ENCODE data around the gene OLFML2A. TPM values are rescaled to one million over a fixed set of nuclear protein-coding genes. Genes with fewer than 3 reads are reported as not detected.

The OLFML2A gene
- total and polyA plus RNA-seq, 2 of the 4 experiments (the other 2 are of a cell fraction): 2.0 to 5.9 TPM

GRCh38 chr9:124749284-124749683, 27.6 kb upstream of the OLFML2A start:
- Histone ChIP-seq H2BK20ac (ENCODE audit: low read depth, low read length) (0 out of 2 replicates have a peak overlapping the region, but pooled peaks have one; percentile 36), H4K20me1 (ENCODE audit: insufficient read depth, low read length) (peaks cover 5% of the 10 kb centered on the region; the same call in 1 of the 2 replicates), H4K5ac (ENCODE audit: low read depth, low read length) (peak overlapping the region; percentile 31; the same call in 1 of the 2 replicates), H2AK5ac (ENCODE audit: low read depth, low read length) (no peak overlapping the region), H3K36me3 (ENCODE audit: control insufficient read depth, insufficient read depth, low read length) (no peaks in the 10 kb centered on the region), H2BK15ac (ENCODE audit: low read depth, low read length) (no peak overlapping the region), H3K27ac (ENCODE audit: insufficient read depth, low read length) (peak overlapping the region; percentile 41; the same call in 1 of the 2 replicates), H3K4me3 (ENCODE audit: insufficient read depth, low read depth, low read length) (no peak overlapping the region), H3K9me1 (ENCODE audit: insufficient read depth, low read length) (no peaks in the 10 kb centered on the region; the same call in none of the 2 replicates), H3K9ac (ENCODE audit: low read depth, low read length) (no peak overlapping the region), H3K79me1 (ENCODE audit: low read depth in 1 of 2, low read length in 2 of 2) (no peaks in the 10 kb centered on the region), H4K91ac (ENCODE audit: insufficient read depth, low read depth, low read length) (0 out of 2 replicates have a peak overlapping the region, but pooled peaks have one; percentile 1), H3K14ac (replicated peaks; ENCODE audit: low read depth, low read length) (peak overlapping the region; percentile 56), H3K4me1 (ENCODE audit: control insufficient read depth, insufficient read depth, low read length) (peaks cover 10% of the 10 kb centered on the region), H3K9me3 (ENCODE audit: control insufficient read depth, insufficient read depth, low read length) (no peaks in the 10 kb centered on the region), H2AK9ac (replicated peaks; ENCODE audit: low read depth, low read length, poor library complexity) (no peak overlapping the region), H2BK120ac (ENCODE audit: low read depth, low read length) (0 out of 2 replicates have a peak overlapping the region, but pooled peaks have one; percentile 7), H3K56ac (ENCODE audit: extremely low read depth, insufficient read depth, low read length) (no peak overlapping the region), H3K18ac (ENCODE audit: low read depth, low read length) (peak overlapping the region; percentile 69; the same call in 1 of the 2 replicates), H3K4ac (ENCODE audit: low read depth, low read length) (0 out of 2 replicates have a peak overlapping the region, but pooled peaks have one; percentile 7), H3K27me3 (ENCODE audit: control insufficient read depth, insufficient read depth, low read length) (no peaks in the 10 kb centered on the region; the same call in 1 of the 2 replicates), H2AFZ (replicated peaks; ENCODE audit: low read length, poor library complexity) (no peak overlapping the region), H4K8ac (ENCODE audit: low read depth in 2 of 2, low read length in 2 of 2) (peak overlapping the region in 1 of 2 experiments; percentile 42; a peak in 1 of 4 replicates), H3K23ac (ENCODE audit: low read depth, low read length) (0 out of 2 replicates have a peak overlapping the region, but pooled peaks have one; percentile 37), H2BK5ac (ENCODE audit: low read depth, low read length, poor library complexity, severe bottlenecking) (peak overlapping the region; percentile 64), H3K4me2 (ENCODE audit: low read depth, low read length) (peak overlapping the region; percentile 48; the same call in 1 of the 2 replicates)
- WGBS, 2 experiments (ENCODE audit: extremely low coverage in 2 of 2, insufficient read length in 1 of 2): 100% methylated on average over 3 of the region's 3 CpGs; no CpG with 5 or more reads in 1 of the 2 experiments
- in situ Hi-C loops (cut with MboI; ENCODE audit: low sequenced_read_pairs): no loop called here
- DNase-seq (no peak), ATAC-seq (ENCODE audit: low read depth) (no peak)
- BruUV-seq (replicated peaks): no TSS peak
- TF ChIP-seq RAD21 (IDR thresholded peaks at IDR 0.05; ENCODE audit: low read length) (no peak), MXI1 (IDR thresholded peaks at IDR 0.05; ENCODE audit: borderline replicate concordance, low read depth, low read length) (no peak), FOS (IDR thresholded peaks at IDR 0.05; ENCODE audit: low read depth, low read length) (no peak), RFX5 (IDR thresholded peaks at IDR 0.05; ENCODE audit: low read depth, low read length) (no peak)
- POLR2A ChIA-PET (ENCODE audit: unreplicated experiment): no interaction called here
- dilution Hi-C loops (cut with HindIII; ENCODE audit: low sequenced_read_pairs, unreplicated experiment): no loop called here
- CTCF ChIA-PET: interaction anchor here (0.6 to 1.2 kb wide), 3 partner anchors 11 to 440 kb away, joined by 3 to 4 read pairs (median 3); no protein-coding TSS in a partner anchor
- intact Hi-C loops (cut with micrococcal nuclease): no loop called here
